ENCODE data around the gene CD68.

Gene CD68

GRCh38 chr17:7577327-7578199 lies 1.9 kb upstream of the CD68 start:
- TF ChIP-seq CTCF (conservative IDR thresholded peaks at IDR 0.05), result no peak
- H3K27ac ChIP-seq, result no peak overlapping the region; the same call in 1 of the 2 replicates

- no peak overlapping the region for H3K27ac ChIP-seq
- no peak for TF ChIP-seq CTCF (conservative IDR thresholded peaks at IDR 0.05)
These were observed 581 bp downstream of the CD68 start for GRCh38 chr17:7579834-7580603.

GRCh38 chr17:7580604-7581575 lies 1.5 kb downstream of the CD68 start:
- H3K27ac ChIP-seq, result no peak overlapping the region
- TF ChIP-seq CTCF (conservative IDR thresholded peaks at IDR 0.05), result no peak

- peak overlapping the region; percentile 86 for H3K27ac ChIP-seq
- TF ChIP-seq CTCF (conservative IDR thresholded peaks at IDR 0.05), result no peak
These were observed 3.2 kb downstream of the CD68 start for GRCh38 chr17:7582396-7583252.

- peak within 1 kb of the TSS; percentile 86 for H3K27ac ChIP-seq
- TF ChIP-seq CTCF (conservative IDR thresholded peaks at IDR 0.05), result no peak
These were observed 4.0 kb downstream of the CD68 start, which contains the start of gene MPDU1 for GRCh38 chr17:7583253-7584109. Gene MPDU1 (plus strand): TSS chr17:7583852. CDS start chr17:7583863, 11 bp downstream.
